Measurements from ENCODE around the gene CXorf65. TPM values are rescaled to one million over a fixed set of nuclear protein-coding genes. Genes with fewer than 3 reads are reported as not detected.

Gene CXorf65
- total and polyA plus RNA-seq, 9 donors: not detected

DNA sequence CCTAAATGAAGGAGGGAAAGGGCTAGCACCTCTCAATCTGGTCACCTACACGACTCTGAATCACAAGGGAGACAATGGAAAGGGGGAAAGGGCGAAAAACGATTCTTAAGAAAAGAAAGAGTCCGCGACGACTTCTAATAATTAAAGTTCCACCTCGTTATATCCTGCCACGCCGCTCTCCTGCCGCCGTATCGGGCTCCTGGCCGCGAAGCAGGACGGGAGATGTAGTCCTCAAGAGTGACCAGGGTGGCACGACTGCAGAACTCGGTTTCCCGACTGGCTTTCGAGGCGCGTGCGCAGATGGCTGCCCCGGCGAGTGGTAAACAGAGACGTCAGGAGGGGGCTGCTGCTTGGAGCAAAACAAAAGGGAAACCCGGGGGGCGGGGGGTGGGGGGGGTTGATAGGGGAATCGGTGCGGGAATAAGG is 11.0 kb downstream of the CXorf65 start, which contains the start of gene FOXO4:
Gene FOXO4, plus strand, starts transcription at position 297 of the 426 bp plus-strand sequence. CDS start 678 bp downstream, outside the sequence.
- H3K9me3 ChIP-seq: no peaks in the 10 kb centered on the region
- TF ChIP-seq EP300 (IDR thresholded peaks at IDR 0.05) (no peak), POLR2A (IDR thresholded peaks at IDR 0.05) (peak; percentile 37)
- peak within 1 kb of the TSS; percentile 56 for H3K4me3 ChIP-seq
- peaks cover 4% of the 10 kb centered on the region for H3K4me1 ChIP-seq (ENCODE audit: insufficient read depth)
- 7 to 15% (median 10%) methylated on average over 28 to 29 of the region's 29 CpGs for WGBS, 3 donors
- H3K27me3 ChIP-seq: no peaks in the 10 kb centered on the region
- intact Hi-C loops (cut with DNase I): no loop called here
- H3K27ac ChIP-seq: peak within 1 kb of the TSS; percentile 46 to 84
- DNase-seq: peak; percentile 89 to 93 (median 92)
- no peaks in the 10 kb centered on the region for H3K36me3 ChIP-seq

DNA sequence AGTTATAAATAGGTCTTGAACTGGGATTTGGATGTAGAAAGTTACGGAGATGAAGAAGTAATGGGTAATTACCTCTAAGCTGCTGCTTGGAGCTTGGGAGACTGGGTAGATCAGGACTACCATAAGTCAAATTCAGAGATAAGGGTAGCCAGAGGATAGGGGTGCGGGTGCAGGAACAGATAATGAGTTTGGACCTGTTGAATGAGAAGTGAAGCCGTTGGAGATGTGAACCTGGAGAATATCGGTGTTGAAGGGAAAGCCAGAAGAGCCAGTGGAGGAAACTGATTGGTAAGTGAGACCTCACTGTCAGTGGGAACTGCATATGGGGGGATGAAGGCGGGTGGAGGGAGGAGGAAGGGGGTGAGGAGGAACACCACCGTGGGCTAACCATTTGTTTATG is 11.5 kb downstream of the CXorf65 start:
- Histone ChIP-seq H3K36me3 (no peaks in the 10 kb centered on the region), H3K4me1 (ENCODE audit: insufficient read depth) (peaks cover 4% of the 10 kb centered on the region), H3K27ac (no peak overlapping the region), H3K4me3 (peak overlapping the region; percentile 56), H3K27me3 (no peaks in the 10 kb centered on the region), H3K9me3 (no peaks in the 10 kb centered on the region)
- intact Hi-C loops (cut with DNase I): no loop called here
- no peak for DNase-seq
- TF ChIP-seq, protein P1, sequence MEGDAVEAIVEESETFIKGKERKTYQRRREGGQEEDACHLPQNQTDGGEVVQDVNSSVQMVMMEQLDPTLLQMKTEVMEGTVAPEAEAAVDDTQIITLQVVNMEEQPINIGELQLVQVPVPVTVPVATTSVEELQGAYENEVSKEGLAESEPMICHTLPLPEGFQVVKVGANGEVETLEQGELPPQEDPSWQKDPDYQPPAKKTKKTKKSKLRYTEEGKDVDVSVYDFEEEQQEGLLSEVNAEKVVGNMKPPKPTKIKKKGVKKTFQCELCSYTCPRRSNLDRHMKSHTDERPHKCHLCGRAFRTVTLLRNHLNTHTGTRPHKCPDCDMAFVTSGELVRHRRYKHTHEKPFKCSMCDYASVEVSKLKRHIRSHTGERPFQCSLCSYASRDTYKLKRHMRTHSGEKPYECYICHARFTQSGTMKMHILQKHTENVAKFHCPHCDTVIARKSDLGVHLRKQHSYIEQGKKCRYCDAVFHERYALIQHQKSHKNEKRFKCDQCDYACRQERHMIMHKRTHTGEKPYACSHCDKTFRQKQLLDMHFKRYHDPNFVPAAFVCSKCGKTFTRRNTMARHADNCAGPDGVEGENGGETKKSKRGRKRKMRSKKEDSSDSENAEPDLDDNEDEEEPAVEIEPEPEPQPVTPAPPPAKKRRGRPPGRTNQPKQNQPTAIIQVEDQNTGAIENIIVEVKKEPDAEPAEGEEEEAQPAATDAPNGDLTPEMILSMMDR (IDR thresholded peaks at IDR 0.05): no peak
- TF ChIP-seq POLR2A (IDR thresholded peaks at IDR 0.05) (no peak), EP300 (IDR thresholded peaks at IDR 0.05) (no peak)
- 25 to 30% (median 29%) methylated on average over 6 of the region's 6 CpGs for WGBS, 3 donors

DNA sequence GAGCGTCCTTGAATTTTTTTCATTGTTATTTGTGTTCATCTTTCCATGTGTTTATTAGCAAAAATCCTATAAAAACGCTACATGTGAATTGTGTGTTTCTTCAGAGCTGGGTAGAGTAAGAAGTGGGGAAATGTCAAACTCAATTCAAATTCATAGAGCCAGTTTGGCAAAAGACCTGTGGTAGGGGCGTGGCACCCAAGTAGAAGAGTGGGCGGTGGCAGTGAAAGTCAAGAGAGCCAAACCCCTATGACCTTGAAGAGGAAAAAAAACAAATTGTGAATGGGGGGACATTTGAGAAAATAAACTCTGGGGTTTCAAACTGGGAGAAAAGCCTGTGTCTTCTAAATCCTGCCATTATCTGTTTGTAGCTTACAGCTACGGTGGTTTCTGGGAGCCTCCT is 15.3 kb downstream of the CXorf65 start:
- TF ChIP-seq POLR2A (IDR thresholded peaks at IDR 0.05) (no peak), EP300 (IDR thresholded peaks at IDR 0.05) (no peak)
- TF ChIP-seq, protein P1 (IDR thresholded peaks at IDR 0.05): no peak
- 48 to 59% (median 51%) methylated on average over 5 of the region's 5 CpGs for WGBS, 3 donors
- H3K4me3 ChIP-seq: no peak overlapping the region
- no peak overlapping the region for H3K27ac ChIP-seq
- H3K9me3 ChIP-seq: no peaks in the 10 kb centered on the region
- DNase-seq: no peak
- H3K36me3 ChIP-seq: no peaks in the 10 kb centered on the region
- H3K4me1 ChIP-seq (ENCODE audit: insufficient read depth): peaks cover 3% of the 10 kb centered on the region
- intact Hi-C loops (cut with DNase I): no loop called here
- H3K27me3 ChIP-seq: no peaks in the 10 kb centered on the region

DNA sequence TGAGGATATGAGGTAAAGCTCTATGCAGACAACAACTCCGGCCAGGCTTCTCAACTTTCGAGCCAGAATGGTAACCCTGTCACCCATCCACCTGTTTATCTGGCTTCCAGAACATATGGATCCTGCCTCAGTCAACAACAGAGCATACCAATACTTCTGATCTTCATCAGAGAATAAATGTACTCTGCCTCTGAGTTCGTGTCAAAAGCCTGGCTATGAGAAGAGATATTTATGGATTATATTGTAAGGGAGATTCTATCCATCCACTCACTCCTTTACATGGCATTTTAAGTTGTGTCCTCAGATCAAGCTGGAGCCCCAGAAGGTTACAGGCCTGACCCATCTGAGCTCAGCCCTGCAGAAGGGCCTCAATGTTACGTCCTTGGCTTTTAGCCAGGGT is 20.6 kb downstream of the CXorf65 start:
- 42 to 50% (median 50%) methylated on average over 4 of the region's 4 CpGs for WGBS, 3 donors
- TF ChIP-seq POLR2A (IDR thresholded peaks at IDR 0.05) (no peak), EP300 (IDR thresholded peaks at IDR 0.05) (no peak)

DNA sequence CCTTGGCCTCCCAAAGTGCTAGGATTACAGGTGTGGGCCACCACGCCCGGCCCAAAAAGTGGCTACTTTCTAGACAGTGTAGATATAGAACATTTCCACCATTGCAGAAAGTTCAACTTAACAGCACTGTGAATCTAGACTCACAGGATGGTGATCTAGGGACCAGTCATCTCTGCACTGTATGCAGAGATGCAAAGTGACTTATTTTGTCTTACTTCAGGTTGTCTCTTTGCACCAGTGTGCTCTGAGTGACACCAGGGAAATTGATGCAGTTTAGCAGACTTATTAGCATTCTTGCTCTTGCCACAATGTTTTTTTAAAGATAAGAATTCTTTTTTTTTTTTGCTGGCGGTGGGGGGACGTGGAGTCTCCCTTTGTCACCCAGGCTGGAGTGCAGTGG is 23.7 kb downstream of the CXorf65 start:
- TF ChIP-seq, protein P1 (IDR thresholded peaks at IDR 0.05): no peak
- H3K4me3 ChIP-seq: no peak overlapping the region
- DNase-seq: no peak
- no peaks in the 10 kb centered on the region for H3K9me3 ChIP-seq
- 50 to 64% (median 57%) methylated on average over 4 of the region's 4 CpGs for WGBS, 3 donors
- no peaks in the 10 kb centered on the region for H3K4me1 ChIP-seq (ENCODE audit: insufficient read depth)
- H3K27ac ChIP-seq: no peak overlapping the region
- H3K27me3 ChIP-seq: no peaks in the 10 kb centered on the region
- H3K36me3 ChIP-seq: no peaks in the 10 kb centered on the region
- intact Hi-C loops (cut with DNase I): no loop called here

More for the DNA sequence above, 20.6 kb downstream of the CXorf65 start:
- no peak for DNase-seq
- no peaks in the 10 kb centered on the region for H3K9me3 ChIP-seq
- H3K4me3 ChIP-seq: no peak overlapping the region
- H3K27me3 ChIP-seq: no peaks in the 10 kb centered on the region
- no peak overlapping the region for H3K27ac ChIP-seq
- intact Hi-C loops (cut with DNase I): no loop called here
- no peaks in the 10 kb centered on the region for H3K36me3 ChIP-seq
- H3K4me1 ChIP-seq (ENCODE audit: insufficient read depth): no peaks in the 10 kb centered on the region
